ENCODE results near the gene MOSPD3.

DNA sequence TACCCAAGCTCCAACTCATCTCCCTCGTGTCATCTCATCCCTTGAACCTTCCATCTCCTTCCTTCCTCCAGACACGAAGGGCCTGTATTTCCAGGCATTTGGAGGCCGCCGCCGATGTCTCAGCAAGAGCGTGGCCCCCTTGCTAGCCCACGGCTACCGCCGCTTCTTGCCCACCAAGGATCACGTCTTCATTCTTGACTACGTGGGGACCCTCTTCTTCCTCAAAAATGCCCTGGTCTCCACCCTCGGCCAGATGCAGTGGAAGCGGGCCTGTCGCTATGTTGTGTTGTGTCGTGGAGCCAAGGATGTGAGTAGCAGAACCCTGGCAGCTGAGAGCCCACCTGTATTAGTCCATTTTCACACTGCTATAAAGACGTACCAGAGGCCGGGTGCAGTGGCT, 20.7 kb upstream of the MOSPD3 start:
- TF ChIP-seq CTCF (IDR thresholded peaks at IDR 0.05; ENCODE audit: insufficient read depth, low read length, poor library complexity, severe bottlenecking): no peak
- TF ChIP-seq EZH2phosphoT487 (conservative IDR thresholded peaks at IDR 0.05; ENCODE audit: low read length): no peak
